Lower leg skin (tissue), 4 donors: ENCODE results near the gene NOL4L. TPM values are rescaled to one million over a fixed set of nuclear protein-coding genes. Genes with fewer than 3 reads are reported as not detected.

Experiments
- DNase-seq, 2 donors: peaks; one replicate each; pipeline ENCODE4 v3.0.0-alpha.2; 2019; ENCODE audit warnings: low spot score in 2 of 2
- H3K4me3 ChIP-seq: fragments of 200-600 bp; sonication (generic); 2 replicates; pipeline ENCODE4 v1.5.1; 2017; ENCODE audit warnings: mild to moderate bottlenecking, low read depth; ENCODE audit not compliant: poor library complexity, severe bottlenecking
- CTCF ChIP-seq, 3 donors: fragments of 450-650 bp; IDR thresholded peaks; one replicate each; pipeline ENCODE4 v1.5.1; 2016; ENCODE audit warnings: antibody characterized with exemption in 3 of 3, mild to moderate bottlenecking in 3 of 3, moderate library complexity in 2 of 3
- POLR2A ChIP-seq, 2 donors: fragments of 450-650 bp; IDR thresholded peaks; one replicate each; pipeline ENCODE4 v1.6.1; 2016 to 2017; ENCODE audit warnings: antibody characterized with exemption in 2 of 2, mild to moderate bottlenecking in 1 of 2, moderate library complexity in 1 of 2
- WGBS, 2 donors: methylation state at CpG; one replicate each; pipeline ENCODE4 v1.1.5; 2018; 5-methylcytosine and 5-hydroxymethylcytosine counted together
- intact Hi-C: fragments of 100-400 bp; cut with DNase I; formaldehyde crosslinking; loops from one replicate; pipeline ENCODE4 v1.15.0; 2023; ENCODE audit warnings: low total_unique reads
- total RNA-seq, 4 donors: library from RNA; depleted of rRNA; stranded (reverse); fragments of >200 nt; gene quantifications; one replicate each; pipeline ENCODE4 v1.1.0, GENCODE V29; 2016

Gene NOL4L, protein sequence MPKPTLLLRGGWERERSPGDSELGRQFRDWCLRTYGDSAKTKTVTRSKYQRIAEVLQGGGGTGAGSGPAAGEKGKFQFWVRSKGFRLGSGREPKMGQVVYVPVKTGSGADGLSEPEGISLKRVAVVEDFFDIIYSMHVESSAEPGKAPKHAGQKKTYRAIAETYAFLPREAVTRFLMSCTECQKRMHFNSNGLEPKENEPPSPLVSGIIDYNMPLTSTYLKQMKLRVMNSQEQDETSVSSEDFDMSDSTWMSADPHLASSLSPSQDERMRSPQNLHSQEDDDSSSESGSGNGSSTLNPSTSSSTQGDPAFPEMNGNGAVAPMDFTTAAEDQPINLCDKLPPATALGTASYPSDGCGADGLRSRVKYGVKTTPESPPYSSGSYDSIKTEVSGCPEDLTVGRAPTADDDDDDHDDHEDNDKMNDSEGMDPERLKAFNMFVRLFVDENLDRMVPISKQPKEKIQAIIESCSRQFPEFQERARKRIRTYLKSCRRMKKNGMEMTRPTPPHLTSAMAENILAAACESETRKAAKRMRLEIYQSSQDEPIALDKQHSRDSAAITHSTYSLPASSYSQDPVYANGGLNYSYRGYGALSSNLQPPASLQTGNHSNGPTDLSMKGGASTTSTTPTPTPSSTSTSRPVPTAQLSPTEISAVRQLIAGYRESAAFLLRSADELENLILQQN
- 10 to 100 TPM in 1 of 4 donors, 1 to 10 TPM in 3; 4.6 to 10.4 (median 7.0) TPM for total RNA-seq

GRCh38 chr20:32585011-32585585, at the start of gene NOL4L:
TSS of gene NOL4L (minus strand) at chr20:32585333. CDS start at chr20:32584890, 443 bp downstream.
- no peak for DNase-seq
- 0% methylated on average over 7 to 14 of the region's 80 CpGs for WGBS, 2 donors
- intact Hi-C loops = no loop called here
- TF ChIP-seq CTCF (IDR thresholded peaks at IDR 0.05) (no peak), POLR2A (IDR thresholded peaks at IDR 0.05) (no peak)
- peak within 1 kb of the TSS; percentile 23 for H3K4me3 ChIP-seq

- H3K4me3 ChIP-seq = no peak overlapping the region
- no peak for DNase-seq
- WGBS, 2 donors = 77% methylated on average over 19 of the region's 19 CpGs
- TF ChIP-seq POLR2A (IDR thresholded peaks at IDR 0.05) = no peak
- no peak for TF ChIP-seq CTCF (IDR thresholded peaks at IDR 0.05)
- intact Hi-C loops = no loop called here
Measured at GRCh38 chr20:32634041-32634805, 49.1 kb upstream of the NOL4L start.

DNA sequence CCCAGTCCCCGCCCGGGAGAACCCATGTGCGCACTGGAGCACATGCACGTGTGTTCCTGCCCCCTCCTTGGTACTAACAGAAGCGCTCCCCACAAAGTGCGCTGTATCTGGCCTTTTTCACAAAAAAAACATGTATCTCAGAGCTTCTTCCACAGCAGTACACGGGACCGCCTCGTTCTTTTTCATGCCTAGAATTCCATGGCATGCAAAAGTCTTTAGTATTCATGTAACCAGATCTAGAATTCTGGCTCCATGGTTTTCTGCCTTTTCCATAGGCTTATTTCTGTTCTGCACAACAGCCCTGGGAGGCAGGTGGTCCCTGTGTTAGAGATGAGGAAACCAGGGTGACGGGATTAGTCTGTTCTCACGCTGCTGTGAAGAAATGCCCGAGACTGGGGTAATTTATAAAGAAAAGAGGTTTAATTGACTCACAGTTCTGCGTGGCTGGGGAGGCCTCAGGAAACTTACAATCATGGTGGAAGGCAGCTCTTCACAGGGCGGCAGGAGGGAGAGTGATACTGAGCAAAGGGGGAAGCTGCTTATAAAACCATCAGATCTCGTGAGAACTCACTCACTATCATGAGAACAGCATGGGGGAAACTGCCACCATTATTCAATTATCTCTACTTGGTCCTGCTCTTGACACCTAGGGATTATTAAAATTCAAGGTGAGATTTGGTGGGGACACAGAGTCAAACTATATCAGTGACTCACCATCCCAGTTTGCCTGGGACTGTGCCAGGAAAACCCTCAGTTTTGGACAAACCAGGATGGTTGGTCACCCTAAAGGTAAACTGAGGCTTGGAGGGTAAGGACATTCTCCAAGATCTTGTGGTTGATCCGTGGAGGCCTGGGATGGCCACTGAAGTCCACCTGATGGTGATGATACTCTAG, 47.6 kb upstream of the NOL4L start:
- intact Hi-C loops = no loop called here
- 89% methylated on average over 16 of the region's 16 CpGs for WGBS, 2 donors
- TF ChIP-seq CTCF (IDR thresholded peaks at IDR 0.05) (no peak), POLR2A (IDR thresholded peaks at IDR 0.05) (no peak)

DNA sequence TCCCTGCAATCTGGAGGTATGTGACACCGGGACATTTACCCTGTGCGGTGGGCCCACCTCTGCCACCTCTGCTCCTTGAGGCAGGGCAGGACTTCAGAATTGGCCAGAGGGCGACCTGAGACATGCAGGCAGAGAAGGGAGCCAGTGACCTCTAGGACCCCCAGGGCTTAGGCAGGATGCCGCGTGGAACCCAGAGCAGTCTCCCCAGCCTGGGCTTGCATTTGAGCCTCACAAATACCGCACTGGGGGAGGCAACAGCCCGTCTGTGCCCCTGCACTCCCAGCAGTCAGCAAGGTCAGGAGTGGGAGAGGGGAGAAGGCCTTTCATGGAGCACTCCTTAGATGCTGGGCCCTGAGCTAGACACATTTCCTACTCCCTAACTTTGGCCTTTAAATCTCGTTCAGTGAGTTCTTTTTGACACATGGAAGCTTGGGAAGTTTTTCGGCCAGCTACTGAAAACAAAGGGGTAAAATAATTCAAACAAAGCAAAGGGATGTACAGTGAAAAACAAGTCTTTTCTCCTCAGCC, 46.9 kb upstream of the NOL4L start:
- TF ChIP-seq POLR2A (IDR thresholded peaks at IDR 0.05) (no peak), CTCF (IDR thresholded peaks at IDR 0.05) (no peak)
- no peak for DNase-seq
- intact Hi-C loops = no loop called here
- WGBS, 2 donors = 74 to 89% methylated on average over 6 to 9 of the region's 9 CpGs
- H3K4me3 ChIP-seq = no peak overlapping the region

More for the DNA sequence above, 47.6 kb upstream of the NOL4L start:
- no peak for DNase-seq
- no peak overlapping the region for H3K4me3 ChIP-seq
